ENCODE data around the gene MDFIC2. TPM values are rescaled to one million over a fixed set of nuclear protein-coding genes. Genes with fewer than 3 reads are reported as not detected.

The MDFIC2 gene
- total and polyA plus RNA-seq, 2 donors (not counting 3 experiments of a cell fraction or from before 2014, with no cell fraction given), result not detected

DNA sequence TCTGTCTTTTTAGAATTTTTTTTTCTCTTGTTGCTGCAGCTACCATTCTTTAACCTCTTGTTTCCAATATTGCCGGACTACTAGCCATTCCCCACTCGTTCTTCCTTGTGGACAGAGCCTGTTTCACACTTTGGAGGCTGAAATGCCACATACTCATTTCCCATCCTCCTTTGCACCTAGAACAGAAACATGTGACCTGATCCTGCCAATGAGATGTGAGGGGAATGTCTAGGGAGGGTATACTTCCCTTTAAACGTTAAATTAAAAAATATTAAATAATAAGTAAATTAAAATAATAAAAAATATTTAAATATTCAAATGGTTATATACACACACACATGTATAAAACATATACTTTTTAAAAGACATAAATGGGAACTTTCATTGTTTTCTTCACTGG lies 20.6 kb upstream of the MDFIC2 start:
- no peak overlapping the region for H2AFZ ChIP-seq (ENCODE audit: low read depth, low read length)
- no TSS peak for BruUV-seq (replicated peaks)
- H3K4me3 ChIP-seq (replicated peaks in 1 of 3; ENCODE audit: insufficient read depth in 1 of 3, low read depth in 1 of 3, low read length in 3 of 3), result no peak overlapping the region
- H4K20me1 ChIP-seq (replicated peaks; ENCODE audit: control insufficient read depth, extremely low read depth, insufficient read depth, low read length), result no peaks in the 10 kb centered on the region
- CTCF ChIA-PET, result no interaction called here
- no peaks in the 10 kb centered on the region for H3K9me1 ChIP-seq (replicated peaks; ENCODE audit: control insufficient read depth, extremely low read depth, insufficient read depth, low read length)
- H3K9ac ChIP-seq (replicated peaks; ENCODE audit: extremely low read depth, insufficient read depth, low read length), result no peak overlapping the region
- no peak overlapping the region for H3K4me2 ChIP-seq (ENCODE audit: insufficient read depth, low read length)
- H3K27me3 ChIP-seq (ENCODE audit: control insufficient read depth in 2 of 2, insufficient read depth in 2 of 2, low read length in 2 of 2), result no peaks in the 10 kb centered on the region
- DNase-seq (ENCODE audit: low read depth, low spot score), result no peak
- H3K36me3 ChIP-seq (ENCODE audit: control insufficient read depth in 2 of 2, extremely low read depth in 1 of 2, insufficient read depth in 2 of 2, low read length in 2 of 2), result no peaks in the 10 kb centered on the region
- no peaks in the 10 kb centered on the region for H3K79me2 ChIP-seq (ENCODE audit: control insufficient read depth, insufficient read depth, low read length)
- H3K4me1 ChIP-seq (ENCODE audit: control insufficient read depth, extremely low read depth, insufficient read depth, low read length), result no peaks in the 10 kb centered on the region
- intact Hi-C loops (cut with micrococcal nuclease) (no loop called here), dilution Hi-C loops (cut with MboI; ENCODE audit: extremely low pct_ligation_motif_present, low sequenced_read_pairs) (no loop called here)
- no peak for FAIRE-seq
- POLR2A ChIA-PET, result no interaction called here
- no peak overlapping the region for H3K27ac ChIP-seq (ENCODE audit: insufficient read depth, low read depth, low read length)
- no peaks in the 10 kb centered on the region for H3K9me3 ChIP-seq (replicated peaks; ENCODE audit: control insufficient read depth, insufficient read depth, low read length)
- TF ChIP-seq JUN (IDR thresholded peaks at IDR 0.05; ENCODE audit: borderline replicate concordance, insufficient read depth, insufficient read length, low read depth) (no peak), MYC (IDR thresholded peaks at IDR 0.05; ENCODE audit: low read depth, low read length) (no peak)

GRCh38 chr3:70315021-70315420 lies 2.6 kb upstream of the MDFIC2 start:
- TF ChIP-seq, protein P1, sequence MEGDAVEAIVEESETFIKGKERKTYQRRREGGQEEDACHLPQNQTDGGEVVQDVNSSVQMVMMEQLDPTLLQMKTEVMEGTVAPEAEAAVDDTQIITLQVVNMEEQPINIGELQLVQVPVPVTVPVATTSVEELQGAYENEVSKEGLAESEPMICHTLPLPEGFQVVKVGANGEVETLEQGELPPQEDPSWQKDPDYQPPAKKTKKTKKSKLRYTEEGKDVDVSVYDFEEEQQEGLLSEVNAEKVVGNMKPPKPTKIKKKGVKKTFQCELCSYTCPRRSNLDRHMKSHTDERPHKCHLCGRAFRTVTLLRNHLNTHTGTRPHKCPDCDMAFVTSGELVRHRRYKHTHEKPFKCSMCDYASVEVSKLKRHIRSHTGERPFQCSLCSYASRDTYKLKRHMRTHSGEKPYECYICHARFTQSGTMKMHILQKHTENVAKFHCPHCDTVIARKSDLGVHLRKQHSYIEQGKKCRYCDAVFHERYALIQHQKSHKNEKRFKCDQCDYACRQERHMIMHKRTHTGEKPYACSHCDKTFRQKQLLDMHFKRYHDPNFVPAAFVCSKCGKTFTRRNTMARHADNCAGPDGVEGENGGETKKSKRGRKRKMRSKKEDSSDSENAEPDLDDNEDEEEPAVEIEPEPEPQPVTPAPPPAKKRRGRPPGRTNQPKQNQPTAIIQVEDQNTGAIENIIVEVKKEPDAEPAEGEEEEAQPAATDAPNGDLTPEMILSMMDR (IDR thresholded peaks at IDR 0.05; ENCODE audit: extremely low read depth in 1 of 2, insufficient read depth in 1 of 2, low read depth in 1 of 2, low read length in 2 of 2), result no peak
- no peak for TF ChIP-seq GATA2 (IDR thresholded peaks at IDR 0.05; ENCODE audit: insufficient read depth, insufficient read length, low read depth, low read length)
- no peak for TF ChIP-seq EZH2 (IDR thresholded peaks at IDR 0.05; ENCODE audit: borderline replicate concordance, low read depth, low read length, severe bottlenecking)
- no peak for TF ChIP-seq POLR2AphosphoS5 (IDR thresholded peaks at IDR 0.05; ENCODE audit: insufficient read depth, low read depth, low read length)
- TF ChIP-seq POLR2A (IDR thresholded peaks at IDR 0.05; ENCODE audit: low read depth, low read length), result no peak
- TF ChIP-seq MAX (IDR thresholded peaks at IDR 0.05; ENCODE audit: insufficient read depth, insufficient read length), result no peak
- TF ChIP-seq MYC (IDR thresholded peaks at IDR 0.05; ENCODE audit: low read depth, low read length), result no peak
- no peak for TF ChIP-seq FOS (IDR thresholded peaks at IDR 0.05; ENCODE audit: borderline replicate concordance, insufficient read depth, low read length)
- no peak for TF ChIP-seq JUN (IDR thresholded peaks at IDR 0.05; ENCODE audit: borderline replicate concordance, insufficient read depth, insufficient read length, low read depth)
- CTCF ChIA-PET, result no interaction called here
- intact Hi-C loops (cut with micrococcal nuclease) (no loop called here), dilution Hi-C loops (cut with MboI; ENCODE audit: extremely low pct_ligation_motif_present, low sequenced_read_pairs) (no loop called here)
- FAIRE-seq, result no peak
- no TSS peak for BruUV-seq (replicated peaks)
- H3K9me3 ChIP-seq (replicated peaks; ENCODE audit: control insufficient read depth, insufficient read depth, low read length), result no peaks in the 10 kb centered on the region
- no peak overlapping the region for H2AFZ ChIP-seq (ENCODE audit: low read depth, low read length)
- no peak for DNase-seq (ENCODE audit: low read depth, low spot score)
- no peaks in the 10 kb centered on the region for H3K9me1 ChIP-seq (replicated peaks; ENCODE audit: control insufficient read depth, extremely low read depth, insufficient read depth, low read length)
- POLR2A ChIA-PET, result no interaction called here
- no peak overlapping the region for H3K4me3 ChIP-seq (replicated peaks in 1 of 3; ENCODE audit: insufficient read depth in 1 of 3, low read depth in 1 of 3, low read length in 3 of 3)
- no peaks in the 10 kb centered on the region for H3K79me2 ChIP-seq (ENCODE audit: control insufficient read depth, insufficient read depth, low read length)
- no peaks in the 10 kb centered on the region for H3K27me3 ChIP-seq (ENCODE audit: control insufficient read depth in 2 of 2, insufficient read depth in 2 of 2, low read length in 2 of 2)
- H3K4me2 ChIP-seq (ENCODE audit: insufficient read depth, low read length), result no peak overlapping the region
- H3K36me3 ChIP-seq (ENCODE audit: control insufficient read depth in 2 of 2, extremely low read depth in 1 of 2, insufficient read depth in 2 of 2, low read length in 2 of 2), result no peaks in the 10 kb centered on the region
- no peaks in the 10 kb centered on the region for H4K20me1 ChIP-seq (replicated peaks; ENCODE audit: control insufficient read depth, extremely low read depth, insufficient read depth, low read length)
- H3K4me1 ChIP-seq (ENCODE audit: control insufficient read depth, extremely low read depth, insufficient read depth, low read length), result no peaks in the 10 kb centered on the region
- H3K9ac ChIP-seq (replicated peaks; ENCODE audit: extremely low read depth, insufficient read depth, low read length), result no peak overlapping the region
- no peak overlapping the region for H3K27ac ChIP-seq (ENCODE audit: insufficient read depth, low read depth, low read length)
